T-helper 1 cell (primary cell): Measurements from ENCODE around the gene DSCAM.

Experiments
- DNase-seq, 5 donors: peaks; one replicate each; pipeline ENCODE4 v3.0.0-alpha.2; 2012 to 2020

Gene DSCAM

GRCh38 chr21:40215941-40216340, 631.0 kb downstream of the DSCAM start:
- no peak for DNase-seq

GRCh38 chr21:40210251-40210650, 636.7 kb downstream of the DSCAM start:
- DNase-seq, result no peak

- no peak for DNase-seq
Measured at GRCh38 chr21:40208948-40209345, 638.0 kb downstream of the DSCAM start.

- no peak for DNase-seq
Measured at GRCh38 chr21:40208206-40208947, 638.6 kb downstream of the DSCAM start.

- no peak for DNase-seq
Measured at GRCh38 chr21:40200946-40201345, 646.0 kb downstream of the DSCAM start.

GRCh38 chr21:40200126-40200525, 646.8 kb downstream of the DSCAM start:
- no peak for DNase-seq

- no peak for DNase-seq
Measured at GRCh38 chr21:40194185-40194980, 652.6 kb downstream of the DSCAM start.

GRCh38 chr21:40191616-40192015, 655.3 kb downstream of the DSCAM start:
- DNase-seq, result no peak

- DNase-seq, result no peak
Measured at GRCh38 chr21:40191196-40191595, 655.8 kb downstream of the DSCAM start.

GRCh38 chr21:40187946-40188654, 658.9 kb downstream of the DSCAM start:
- DNase-seq, result no peak

- no peak for DNase-seq
Measured at GRCh38 chr21:40187244-40187643, 659.7 kb downstream of the DSCAM start.

GRCh38 chr21:40186045-40186444, 660.9 kb downstream of the DSCAM start:
- DNase-seq, result no peak

GRCh38 chr21:40185208-40185607, 661.8 kb downstream of the DSCAM start:
- DNase-seq, result no peak

- DNase-seq, result peak in 1 of 5 donors; percentile 26
Measured at GRCh38 chr21:40182491-40182890, 664.5 kb downstream of the DSCAM start.

GRCh38 chr21:40179166-40179565, 667.8 kb downstream of the DSCAM start:
- no peak for DNase-seq

GRCh38 chr21:40178726-40179125, 668.2 kb downstream of the DSCAM start:
- DNase-seq, result no peak

- no peak for DNase-seq
Measured at GRCh38 chr21:40177979-40178378, 669.0 kb downstream of the DSCAM start.

- DNase-seq, result no peak
Measured at GRCh38 chr21:40176724-40177123, 670.2 kb downstream of the DSCAM start.

GRCh38 chr21:40173816-40174215, 673.1 kb downstream of the DSCAM start:
- DNase-seq, result no peak

GRCh38 chr21:40169971-40170370, 677.0 kb downstream of the DSCAM start:
- no peak for DNase-seq

GRCh38 chr21:40166291-40166843, 680.6 kb downstream of the DSCAM start:
- no peak for DNase-seq

- no peak for DNase-seq
Measured at GRCh38 chr21:40165773-40166070, 681.2 kb downstream of the DSCAM start.
